ENCODE data around the gene CTNNA3.

Gene CTNNA3

DNA sequence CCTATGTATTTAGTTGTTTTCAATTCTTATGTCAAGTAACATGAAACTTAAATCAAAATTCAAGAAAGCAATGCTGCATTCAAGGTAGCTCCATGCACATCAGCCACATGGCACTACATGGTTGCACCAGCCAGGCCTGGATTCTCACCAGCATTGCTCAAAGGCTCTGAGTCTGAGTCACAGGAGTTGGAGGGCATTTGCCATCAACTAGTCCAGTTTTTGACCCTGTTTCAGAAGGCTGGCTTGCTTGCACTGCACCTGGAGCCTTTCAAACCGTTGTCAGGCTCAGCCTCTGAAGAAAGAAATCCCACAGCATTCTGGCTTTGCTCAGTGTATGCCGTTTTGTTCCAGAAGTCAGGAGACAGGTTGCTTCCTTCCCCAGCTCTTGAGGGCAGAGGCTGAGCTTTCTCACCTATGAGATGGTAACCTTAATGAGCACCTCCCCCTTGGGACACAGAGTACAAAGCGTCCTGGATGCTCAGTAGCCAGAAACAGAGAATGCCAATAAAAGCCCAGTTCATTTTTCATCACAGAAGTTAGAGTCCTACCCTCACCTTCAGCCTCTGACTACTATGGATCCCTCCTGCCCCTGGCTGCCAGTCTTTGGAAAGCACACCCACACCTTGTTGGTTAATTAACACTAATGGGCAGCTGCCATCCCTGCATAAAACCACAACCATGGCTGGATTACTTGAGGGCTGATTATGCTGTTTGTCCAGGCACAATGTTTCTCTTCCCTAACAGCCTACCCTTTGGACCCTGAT, 1058.5 kb downstream of the CTNNA3 start:
- DNase-seq (ENCODE audit: low read depth): peak; percentile 38
- Histone ChIP-seq H3K9ac (ENCODE audit: low read length) (no peak overlapping the region), H3K27me3 (replicated peaks; ENCODE audit: control insufficient read depth, insufficient read depth, low read length) (no peaks in the 10 kb centered on the region), H3K9me3 (ENCODE audit: control insufficient read depth, low read length) (no peaks in the 10 kb centered on the region), H3K36me3 (ENCODE audit: control insufficient read depth, insufficient read depth, low read length, severe bottlenecking) (no peaks in the 10 kb centered on the region), H3K4me3 (ENCODE audit: low read length) (no peak overlapping the region), H3K4me1 (ENCODE audit: control insufficient read depth, insufficient read depth, low read length) (no peaks in the 10 kb centered on the region)

GRCh38 chr10:66629996-66630395, 1066.0 kb downstream of the CTNNA3 start:
- H3K9ac ChIP-seq (ENCODE audit: low read length): no peak overlapping the region
- no peaks in the 10 kb centered on the region for H3K36me3 ChIP-seq (ENCODE audit: control insufficient read depth, insufficient read depth, low read length, severe bottlenecking)
- no peaks in the 10 kb centered on the region for H3K27me3 ChIP-seq (replicated peaks; ENCODE audit: control insufficient read depth, insufficient read depth, low read length)
- peaks cover 10% of the 10 kb centered on the region for H3K4me1 ChIP-seq (ENCODE audit: control insufficient read depth, insufficient read depth, low read length)
- no peaks in the 10 kb centered on the region for H3K9me3 ChIP-seq (ENCODE audit: control insufficient read depth, low read length)
- peak; percentile 41 for DNase-seq (ENCODE audit: low read depth)
- H3K4me3 ChIP-seq (ENCODE audit: low read length): no peak overlapping the region

DNA sequence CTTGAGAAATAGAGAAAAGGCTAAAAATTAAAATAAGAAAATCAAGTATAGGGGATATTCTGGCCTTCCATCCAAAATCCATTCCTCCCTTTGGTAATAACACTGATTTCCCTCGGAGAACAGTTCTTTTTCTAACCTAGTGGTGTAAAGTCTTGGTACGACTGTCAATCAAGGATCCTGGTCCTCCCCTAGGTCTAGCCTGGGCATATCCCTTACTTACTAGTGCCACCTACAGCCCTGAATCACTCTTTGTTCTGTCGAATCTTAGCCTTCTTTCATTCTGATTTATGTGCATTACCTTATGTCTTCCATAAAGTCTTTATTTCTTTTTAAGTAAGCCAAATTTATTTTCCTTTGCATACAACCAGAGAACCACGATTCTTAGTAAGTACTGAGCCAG, 1068.8 kb downstream of the CTNNA3 start:
- DNase-seq (ENCODE audit: low read depth): peak; percentile 71
- Histone ChIP-seq H3K27me3 (replicated peaks; ENCODE audit: control insufficient read depth, insufficient read depth, low read length) (no peaks in the 10 kb centered on the region), H3K4me3 (ENCODE audit: low read length) (no peak overlapping the region)

GRCh38 chr10:66625709-66626590, 1070.0 kb downstream of the CTNNA3 start:
- Histone ChIP-seq H3K4me3 (ENCODE audit: low read length) (no peak overlapping the region), H3K4me1 (ENCODE audit: control insufficient read depth, insufficient read depth, low read length) (peaks cover 10% of the 10 kb centered on the region), H3K27me3 (replicated peaks; ENCODE audit: control insufficient read depth, insufficient read depth, low read length) (no peaks in the 10 kb centered on the region), H3K9me3 (ENCODE audit: control insufficient read depth, low read length) (no peaks in the 10 kb centered on the region), H3K36me3 (ENCODE audit: control insufficient read depth, insufficient read depth, low read length, severe bottlenecking) (no peaks in the 10 kb centered on the region), H3K9ac (ENCODE audit: low read length) (no peak overlapping the region)
- peak; percentile 6 for DNase-seq (ENCODE audit: low read depth)

More for the DNA sequence above, 1068.8 kb downstream of the CTNNA3 start:
- no peaks in the 10 kb centered on the region for H3K9me3 ChIP-seq (ENCODE audit: control insufficient read depth, low read length)
- no peaks in the 10 kb centered on the region for H3K36me3 ChIP-seq (ENCODE audit: control insufficient read depth, insufficient read depth, low read length, severe bottlenecking)
- H3K4me1 ChIP-seq (ENCODE audit: control insufficient read depth, insufficient read depth, low read length): peaks cover 10% of the 10 kb centered on the region
- no peak overlapping the region for H3K9ac ChIP-seq (ENCODE audit: low read length)

DNA sequence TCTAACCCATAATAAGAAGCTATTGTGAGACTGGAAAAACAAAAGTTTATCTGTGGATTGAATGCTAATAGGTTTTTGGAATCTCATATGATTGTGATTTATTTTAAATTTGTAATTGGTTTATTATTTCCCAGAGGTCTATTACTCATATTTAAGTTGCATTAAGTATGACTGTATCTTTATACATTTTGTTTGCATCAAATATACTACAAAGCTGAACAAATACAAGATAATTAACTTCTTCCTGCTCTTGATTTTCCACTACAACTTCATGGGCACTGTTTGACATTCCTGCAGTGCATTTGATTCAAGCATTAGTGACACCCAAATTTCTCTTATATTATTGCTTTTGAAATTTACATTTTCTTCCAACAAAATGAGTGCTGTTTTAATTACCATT, 1073.9 kb downstream of the CTNNA3 start:
- Histone ChIP-seq H3K4me3 (ENCODE audit: low read length) (no peak overlapping the region), H3K4me1 (ENCODE audit: control insufficient read depth, insufficient read depth, low read length) (peaks cover 4% of the 10 kb centered on the region), H3K9ac (ENCODE audit: low read length) (no peak overlapping the region), H3K9me3 (ENCODE audit: control insufficient read depth, low read length) (no peaks in the 10 kb centered on the region), H3K27me3 (replicated peaks; ENCODE audit: control insufficient read depth, insufficient read depth, low read length) (no peaks in the 10 kb centered on the region), H3K36me3 (ENCODE audit: control insufficient read depth, insufficient read depth, low read length, severe bottlenecking) (no peaks in the 10 kb centered on the region)
- no peak for DNase-seq (ENCODE audit: low read depth)

GRCh38 chr10:66604195-66604594, 1091.8 kb downstream of the CTNNA3 start:
- Histone ChIP-seq H3K9me3 (ENCODE audit: control insufficient read depth, low read length) (peaks cover 22% of the 10 kb centered on the region), H3K4me3 (ENCODE audit: low read length) (no peak overlapping the region), H3K9ac (ENCODE audit: low read length) (no peak overlapping the region), H3K4me1 (ENCODE audit: control insufficient read depth, insufficient read depth, low read length) (no peaks in the 10 kb centered on the region), H3K36me3 (ENCODE audit: control insufficient read depth, insufficient read depth, low read length, severe bottlenecking) (no peaks in the 10 kb centered on the region), H3K27me3 (replicated peaks; ENCODE audit: control insufficient read depth, insufficient read depth, low read length) (no peaks in the 10 kb centered on the region)
- DNase-seq (ENCODE audit: low read depth): no peak

- no peaks in the 10 kb centered on the region for H3K27me3 ChIP-seq (replicated peaks; ENCODE audit: control insufficient read depth, insufficient read depth, low read length)
- DNase-seq (ENCODE audit: low read depth): peak; percentile 24
- H3K4me3 ChIP-seq (ENCODE audit: low read length): no peak overlapping the region
- H3K36me3 ChIP-seq (ENCODE audit: control insufficient read depth, insufficient read depth, low read length, severe bottlenecking): no peaks in the 10 kb centered on the region
- H3K9me3 ChIP-seq (ENCODE audit: control insufficient read depth, low read length): peaks cover 6% of the 10 kb centered on the region
- no peaks in the 10 kb centered on the region for H3K4me1 ChIP-seq (ENCODE audit: control insufficient read depth, insufficient read depth, low read length)
- no peak overlapping the region for H3K9ac ChIP-seq (ENCODE audit: low read length)
Observed at GRCh38 chr10:66591865-66592264, 1104.1 kb downstream of the CTNNA3 start.

DNA sequence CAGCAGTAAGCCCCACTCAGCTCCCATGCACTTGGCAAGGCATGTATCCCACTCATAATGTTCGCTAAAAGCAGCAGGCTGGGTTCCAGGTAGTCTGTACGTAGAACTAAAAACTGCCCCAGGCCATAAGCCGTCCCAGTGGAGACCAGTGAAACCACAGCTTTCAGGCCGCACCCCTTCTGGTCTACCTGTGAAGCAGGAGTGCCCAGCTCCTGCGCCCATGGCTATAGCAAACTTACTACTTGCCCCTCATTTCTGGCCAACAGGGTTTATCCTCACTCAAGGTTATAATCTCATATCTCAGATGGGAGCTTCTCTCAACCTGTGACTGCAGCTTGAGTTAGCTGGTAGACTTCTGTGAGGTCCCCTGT, 1108.3 kb downstream of the CTNNA3 start:
- H3K9me3 ChIP-seq (ENCODE audit: control insufficient read depth, low read length): no peaks in the 10 kb centered on the region
- no peaks in the 10 kb centered on the region for H3K36me3 ChIP-seq (ENCODE audit: control insufficient read depth, insufficient read depth, low read length, severe bottlenecking)
- H3K4me1 ChIP-seq (ENCODE audit: control insufficient read depth, insufficient read depth, low read length): no peaks in the 10 kb centered on the region
- no peak for DNase-seq (ENCODE audit: low read depth)
- no peak overlapping the region for H3K9ac ChIP-seq (ENCODE audit: low read length)
- H3K27me3 ChIP-seq (replicated peaks; ENCODE audit: control insufficient read depth, insufficient read depth, low read length): no peaks in the 10 kb centered on the region
- no peak overlapping the region for H3K4me3 ChIP-seq (ENCODE audit: low read length)

- H3K4me3 ChIP-seq (ENCODE audit: low read length): no peak overlapping the region
- no peaks in the 10 kb centered on the region for H3K27me3 ChIP-seq (replicated peaks; ENCODE audit: control insufficient read depth, insufficient read depth, low read length)
- H3K9me3 ChIP-seq (ENCODE audit: control insufficient read depth, low read length): no peaks in the 10 kb centered on the region
- H3K4me1 ChIP-seq (ENCODE audit: control insufficient read depth, insufficient read depth, low read length): no peaks in the 10 kb centered on the region
- DNase-seq (ENCODE audit: low read depth): no peak
- H3K36me3 ChIP-seq (ENCODE audit: control insufficient read depth, insufficient read depth, low read length, severe bottlenecking): no peaks in the 10 kb centered on the region
- H3K9ac ChIP-seq (ENCODE audit: low read length): no peak overlapping the region
Observed at GRCh38 chr10:66586897-66587679, 1108.9 kb downstream of the CTNNA3 start.

GRCh38 chr10:66586073-66586472, 1109.9 kb downstream of the CTNNA3 start:
- Histone ChIP-seq H3K36me3 (ENCODE audit: control insufficient read depth, insufficient read depth, low read length, severe bottlenecking) (no peaks in the 10 kb centered on the region), H3K4me1 (ENCODE audit: control insufficient read depth, insufficient read depth, low read length) (no peaks in the 10 kb centered on the region), H3K4me3 (ENCODE audit: low read length) (no peak overlapping the region), H3K9ac (ENCODE audit: low read length) (no peak overlapping the region), H3K27me3 (replicated peaks; ENCODE audit: control insufficient read depth, insufficient read depth, low read length) (no peaks in the 10 kb centered on the region), H3K9me3 (ENCODE audit: control insufficient read depth, low read length) (no peaks in the 10 kb centered on the region)
- no peak for DNase-seq (ENCODE audit: low read depth)
